GM19324 (cell line): ENCODE data around the gene CSK.
"Not testable (repeated sequence)": the region's sequence is repeated elsewhere in the genome, so short reads cannot be mapped to it uniquely, and the experiment has no call there.

Experiments used
- ATAC-seq: cut with Tn5 transposase; IDR thresholded peaks from one replicate; pipeline ENCODE4 v1.9.1; 2021; ENCODE audit warnings: mild to moderate bottlenecking, moderate library complexity; ENCODE audit not compliant: unreplicated experiment, low FRiP score

The CSK gene

GRCh38 chr15:74781431-74782258, at the start of gene CSK:
Gene CSK, plus strand, starts transcription at chr15:74782080. Its CDS starts 16,218 bp downstream, at chr15:74798298.
- peak; percentile 47 for ATAC-seq

GRCh38 chr15:74732846-74733245, 49.0 kb upstream of the CSK start:
- ATAC-seq, result no peak

GRCh38 chr15:74733269-74733668, 48.6 kb upstream of the CSK start:
- no peak for ATAC-seq

GRCh38 chr15:74735305-74735704, 46.6 kb upstream of the CSK start:
- ATAC-seq, result no peak

- ATAC-seq, result not testable (repeated sequence)
Observed at GRCh38 chr15:74738239-74738638, 43.6 kb upstream of the CSK start.

GRCh38 chr15:74742422-74742821, 39.5 kb upstream of the CSK start:
- no peak for ATAC-seq

GRCh38 chr15:74746389-74746788, 35.5 kb upstream of the CSK start:
- ATAC-seq, result no peak

DNA sequence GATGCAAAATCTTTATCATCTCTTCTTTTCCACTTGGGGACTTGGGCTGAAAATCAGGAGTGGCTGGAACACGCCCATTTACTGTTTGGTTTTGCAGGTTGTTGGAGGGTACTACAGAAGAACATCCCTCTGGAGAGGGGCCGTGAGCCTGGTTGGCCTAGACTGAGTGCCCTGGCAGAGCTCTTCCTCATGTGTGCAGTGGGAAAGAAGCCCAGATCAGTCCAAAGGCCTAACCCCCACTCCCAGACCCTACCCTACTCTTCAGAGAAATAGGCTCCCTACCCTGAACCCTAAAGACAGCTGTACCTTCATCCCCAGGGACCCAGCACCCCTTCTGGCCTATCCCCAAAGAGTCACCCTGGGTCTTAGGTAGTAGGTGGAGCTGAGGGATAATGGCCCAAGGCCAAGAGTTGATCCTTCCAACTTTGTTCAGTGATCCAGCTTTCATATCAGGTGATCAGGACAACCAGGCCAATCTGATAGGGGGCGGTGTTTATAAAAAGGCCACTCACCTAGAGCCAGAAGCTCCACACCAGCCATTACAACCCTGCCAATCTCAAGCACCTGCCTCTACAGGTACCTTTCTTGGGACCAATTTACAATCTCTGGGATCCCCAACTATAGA, 33.4 kb upstream of the CSK start, which contains the start of gene CYP1A2:
TSS of gene CYP1A2 (plus strand) at position 524 of the 625 bp plus-strand sequence. CDS start 894 bp downstream, outside the sequence.
- no peak for ATAC-seq

GRCh38 chr15:74749832-74750231, 32.0 kb upstream of the CSK start:
- no peak for ATAC-seq

- ATAC-seq, result no peak
Observed at GRCh38 chr15:74750751-74751150, 31.1 kb upstream of the CSK start.

- no peak for ATAC-seq
Observed at GRCh38 chr15:74752011-74752410, 29.9 kb upstream of the CSK start.

- no peak for ATAC-seq
Observed at GRCh38 chr15:74752531-74752930, 29.3 kb upstream of the CSK start.

GRCh38 chr15:74754593-74755215, 27.2 kb upstream of the CSK start:
- ATAC-seq, result no peak

- no peak for ATAC-seq
Observed at GRCh38 chr15:74758736-74759135, 23.1 kb upstream of the CSK start.

- no peak for ATAC-seq
Observed at GRCh38 chr15:74762791-74763150, 19.1 kb upstream of the CSK start.

DNA sequence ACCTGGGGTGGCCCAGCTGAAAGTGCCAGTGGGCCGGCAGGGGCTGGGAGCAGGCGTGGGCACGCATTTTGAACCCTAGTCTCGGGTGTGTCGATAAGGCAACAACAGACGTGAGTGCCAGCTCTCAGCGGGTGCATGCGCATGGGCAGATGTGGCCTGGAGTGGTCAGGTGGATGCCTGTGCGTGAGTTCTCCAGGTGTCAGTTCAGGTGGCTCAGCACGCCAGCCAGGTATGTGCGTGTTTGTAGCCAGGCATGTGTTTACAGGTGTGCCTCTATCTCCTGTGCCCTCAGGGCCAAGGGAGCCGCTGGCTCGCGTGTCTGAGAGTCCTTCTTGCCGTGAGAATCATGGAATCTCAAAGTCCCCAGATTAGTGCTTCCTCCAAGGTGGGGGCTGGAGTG, 18.5 kb upstream of the CSK start:
- no peak for ATAC-seq

DNA sequence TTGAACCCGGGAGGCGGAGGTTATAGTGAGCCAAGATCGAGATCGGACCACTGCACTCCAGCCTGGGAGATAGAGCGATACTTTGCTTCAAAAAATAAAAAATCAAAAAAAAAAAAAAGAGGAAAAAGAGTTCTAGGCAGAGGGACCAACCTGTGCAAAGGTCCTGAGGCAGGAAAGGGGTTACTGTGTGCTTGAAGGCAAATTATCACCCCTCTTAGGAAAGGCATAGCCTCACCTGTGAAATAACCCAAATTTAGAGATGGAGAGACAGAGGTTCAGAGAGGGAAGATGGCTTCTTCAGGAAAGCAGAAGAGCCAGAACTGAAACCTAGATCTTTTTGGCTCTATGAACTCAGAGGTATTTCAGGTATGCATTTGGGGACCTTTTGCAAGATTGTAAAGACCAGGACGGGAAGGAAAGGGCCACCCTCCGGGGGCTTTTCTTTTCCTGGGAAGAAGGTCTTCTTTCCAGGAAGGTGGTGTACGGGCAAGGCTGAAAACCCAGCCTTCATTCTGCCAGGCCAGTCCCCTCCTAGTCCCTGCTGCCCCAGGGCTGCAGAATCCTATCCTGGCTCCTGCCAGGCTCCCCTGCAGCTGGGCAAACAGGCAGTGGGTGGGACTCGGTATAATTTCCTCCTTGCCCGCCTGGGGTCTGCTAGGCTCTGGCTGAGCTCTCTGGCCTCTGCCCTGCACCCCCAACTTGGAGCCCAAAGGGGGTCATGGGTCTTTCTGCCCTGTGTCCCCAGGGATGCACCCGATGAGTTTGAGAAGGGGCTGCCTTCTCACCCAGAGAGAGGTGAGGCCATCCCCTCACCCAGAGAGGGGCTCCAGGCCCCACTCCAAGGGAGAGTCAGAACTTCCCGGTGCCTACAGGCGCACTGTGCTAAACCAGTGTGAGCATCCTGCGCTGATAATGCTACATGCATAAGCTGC, 14.4 kb upstream of the CSK start:
- no peak for ATAC-seq

DNA sequence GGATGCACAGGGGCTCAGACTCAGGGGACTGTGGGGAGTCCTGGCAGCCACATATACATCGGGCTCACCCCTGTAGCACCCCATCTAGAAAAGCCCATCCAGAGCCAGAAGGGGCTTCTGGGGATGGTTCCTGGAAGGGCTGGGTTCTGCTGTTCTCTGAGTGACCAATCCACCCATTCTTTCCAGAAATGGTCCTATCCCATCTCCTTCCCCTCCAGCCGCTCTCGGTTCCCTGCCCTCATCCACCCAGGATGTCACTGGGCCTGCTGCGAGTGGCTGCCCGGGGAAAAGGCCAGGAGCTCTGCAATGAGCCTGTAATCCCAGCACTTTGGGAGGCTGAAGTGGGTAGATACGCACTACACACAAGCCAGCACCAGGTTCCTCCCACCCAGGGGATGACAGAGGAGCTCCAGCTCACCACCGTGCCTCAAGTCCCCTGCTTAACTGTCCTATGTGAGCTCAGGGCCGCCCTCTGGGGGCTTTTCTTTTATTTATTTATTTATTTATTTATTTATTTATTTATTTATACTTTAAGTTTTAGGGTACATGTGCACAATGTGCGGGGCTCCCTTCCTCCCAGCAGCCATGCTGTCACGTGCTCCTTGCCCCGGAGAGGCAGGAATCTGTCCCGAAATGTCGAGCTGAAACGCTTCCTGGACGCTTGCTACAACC, 13.6 kb upstream of the CSK start:
- ATAC-seq, result no peak

DNA sequence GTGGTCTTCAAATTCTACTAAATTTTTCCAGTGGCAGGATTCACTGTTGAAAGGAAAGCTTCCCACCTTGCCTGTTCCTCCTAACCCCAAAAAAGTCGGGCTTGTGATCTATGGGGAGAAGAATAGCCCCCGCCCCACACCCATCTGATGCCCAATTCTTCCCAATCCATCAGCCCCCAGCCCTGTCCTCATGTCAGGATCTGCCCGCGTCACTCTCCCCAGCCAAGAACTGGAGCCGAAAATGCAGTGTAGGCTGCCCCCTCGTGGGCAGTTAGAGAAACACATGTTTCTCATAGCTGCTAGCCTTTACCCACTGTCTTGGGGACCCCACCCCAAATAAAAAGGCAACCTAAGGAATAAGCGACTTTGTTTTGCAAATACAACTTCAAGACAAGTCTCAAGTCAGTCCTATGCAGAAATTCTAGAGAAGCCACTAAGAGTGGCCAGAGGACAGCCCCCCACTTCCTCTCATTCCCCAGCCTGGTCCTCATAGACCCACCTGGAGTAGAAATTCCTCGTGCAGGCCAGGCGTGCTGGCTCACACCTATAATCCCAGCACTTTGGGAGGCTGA, 13.0 kb upstream of the CSK start:
- no peak for ATAC-seq
